ENCODE measurements around the gene CELSR2.
A peak's percentile ranks its signal among the peaks of the same experiment; 100 is the strongest.

The CELSR2 gene

DNA sequence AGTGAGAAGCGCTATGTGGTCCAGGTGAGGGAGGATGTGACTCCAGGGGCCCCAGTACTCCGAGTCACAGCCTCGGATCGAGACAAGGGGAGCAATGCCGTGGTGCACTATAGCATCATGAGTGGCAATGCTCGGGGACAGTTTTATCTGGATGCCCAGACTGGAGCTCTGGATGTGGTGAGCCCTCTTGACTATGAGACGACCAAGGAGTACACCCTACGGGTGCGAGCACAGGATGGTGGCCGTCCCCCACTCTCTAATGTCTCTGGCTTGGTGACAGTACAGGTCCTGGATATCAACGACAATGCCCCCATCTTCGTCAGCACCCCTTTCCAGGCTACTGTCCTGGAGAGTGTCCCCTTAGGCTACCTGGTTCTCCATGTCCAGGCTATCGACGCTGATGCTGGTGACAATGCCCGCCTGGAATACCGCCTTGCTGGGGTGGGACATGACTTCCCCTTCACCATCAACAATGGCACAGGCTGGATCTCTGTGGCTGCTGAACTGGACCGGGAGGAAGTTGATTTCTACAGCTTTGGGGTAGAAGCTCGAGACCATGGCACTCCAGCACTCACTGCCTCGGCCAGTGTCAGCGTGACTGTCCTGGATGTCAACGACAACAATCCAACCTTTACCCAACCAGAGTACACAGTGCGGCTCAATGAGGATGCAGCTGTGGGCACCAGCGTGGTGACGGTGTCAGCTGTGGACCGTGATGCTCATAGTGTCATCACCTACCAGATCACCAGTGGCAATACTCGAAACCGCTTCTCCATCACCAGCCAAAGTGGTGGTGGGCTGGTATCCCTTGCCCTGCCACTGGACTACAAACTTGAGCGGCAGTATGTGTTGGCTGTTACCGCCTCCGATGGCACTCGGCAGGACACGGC lies 2.2 kb downstream of the CELSR2 start:
- FAIRE-seq = no peak
- no peak for DNase-seq (ENCODE audit: low spot score)

GRCh38 chr1:109252167-109252892 lies 3.0 kb downstream of the CELSR2 start:
- DNase-seq (ENCODE audit: low spot score) = no peak
- FAIRE-seq = no peak

DNA sequence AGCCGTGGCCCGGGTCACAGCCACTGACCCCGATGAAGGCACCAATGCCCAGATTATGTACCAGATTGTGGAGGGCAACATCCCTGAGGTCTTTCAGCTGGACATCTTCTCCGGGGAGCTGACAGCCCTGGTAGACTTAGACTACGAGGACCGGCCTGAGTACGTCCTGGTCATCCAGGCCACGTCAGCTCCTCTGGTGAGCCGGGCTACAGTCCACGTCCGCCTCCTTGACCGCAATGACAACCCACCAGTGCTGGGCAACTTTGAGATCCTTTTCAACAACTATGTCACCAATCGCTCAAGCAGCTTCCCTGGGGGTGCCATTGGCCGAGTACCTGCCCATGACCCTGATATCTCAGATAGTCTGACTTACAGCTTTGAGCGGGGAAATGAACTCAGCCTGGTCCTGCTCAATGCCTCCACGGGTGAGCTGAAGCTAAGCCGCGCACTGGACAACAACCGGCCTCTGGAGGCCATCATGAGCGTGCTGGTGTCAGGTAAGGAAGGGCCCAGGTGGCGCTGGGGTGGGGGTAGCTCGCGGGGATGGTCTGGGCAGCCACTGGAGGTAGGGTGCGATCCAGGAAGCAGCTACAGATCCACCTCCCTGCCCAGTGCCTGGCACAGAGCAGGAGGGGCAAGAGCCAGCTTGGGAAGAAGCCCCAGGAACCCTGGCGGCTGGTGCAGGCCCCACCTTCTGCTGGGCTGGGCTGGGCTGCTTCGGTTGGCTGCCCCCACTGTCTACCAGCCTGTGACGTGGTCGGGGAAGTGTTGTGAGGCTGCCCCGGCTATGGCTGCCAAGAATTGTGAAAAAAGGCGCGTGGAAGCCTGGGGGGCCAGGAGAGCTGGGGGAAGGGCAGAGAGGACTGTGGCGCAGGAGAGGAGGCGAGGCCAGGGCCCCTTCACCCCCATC lies 3.8 kb downstream of the CELSR2 start:
- DNase-seq (ENCODE audit: low spot score) (no peak), FAIRE-seq (no peak)

GRCh38 chr1:109253803-109254620 lies 4.7 kb downstream of the CELSR2 start:
- DNase-seq (ENCODE audit: low spot score) (no peak), FAIRE-seq (no peak)

DNA sequence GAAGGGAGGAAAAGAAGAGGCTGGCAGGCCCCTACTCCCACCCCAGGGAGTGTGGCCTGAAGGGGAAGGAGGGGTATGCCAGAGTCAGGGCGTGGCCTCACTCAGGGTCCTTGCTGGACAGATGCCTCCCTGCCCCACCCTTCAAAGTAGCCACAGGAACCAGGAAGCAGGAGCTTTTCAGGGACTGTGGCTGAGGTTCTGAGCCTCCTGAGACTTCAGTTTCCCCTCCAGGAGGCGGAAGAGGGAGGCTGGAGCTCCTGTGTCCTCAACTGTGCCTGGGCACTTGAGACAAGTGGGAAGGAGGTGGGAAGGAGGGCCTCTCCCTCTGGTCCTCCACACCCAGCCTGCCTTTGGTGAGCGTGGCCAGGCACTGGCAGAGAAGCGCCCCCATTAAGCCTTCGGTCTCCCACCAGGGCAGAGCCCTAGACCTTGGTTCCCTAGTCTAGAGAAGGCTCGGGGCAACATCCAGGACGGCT lies 5.3 kb downstream of the CELSR2 start:
- no peak for DNase-seq (ENCODE audit: low spot score)
- FAIRE-seq = no peak

- DNase-seq (ENCODE audit: low spot score) = no peak
- FAIRE-seq = no peak
These were observed 5.8 kb downstream of the CELSR2 start for GRCh38 chr1:109255097-109255651.

DNA sequence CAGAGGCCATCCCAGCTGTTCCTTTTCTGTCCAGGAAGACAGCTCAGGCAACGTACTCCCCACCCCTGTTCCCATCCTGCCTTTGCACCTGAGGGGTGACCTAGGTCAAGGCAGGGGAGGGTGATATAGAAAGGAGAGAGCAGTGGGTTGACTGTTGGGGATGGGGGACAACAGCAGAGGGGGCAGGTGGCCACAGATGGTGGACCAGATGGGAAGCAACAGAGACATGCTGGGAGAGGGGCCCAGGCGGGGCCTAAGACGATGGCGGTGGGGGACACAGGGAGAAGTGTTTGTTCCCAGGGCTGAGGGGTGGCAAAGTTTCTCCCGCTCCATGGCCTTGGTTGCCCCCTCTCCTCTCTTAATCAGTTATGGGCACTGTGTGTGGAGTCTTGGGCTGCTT lies 6.3 kb downstream of the CELSR2 start:
- no peak for FAIRE-seq
- DNase-seq (ENCODE audit: low spot score) = no peak

GRCh38 chr1:109256085-109256484 lies 6.7 kb downstream of the CELSR2 start:
- FAIRE-seq (no peak), DNase-seq (ENCODE audit: low spot score) (no peak)

DNA sequence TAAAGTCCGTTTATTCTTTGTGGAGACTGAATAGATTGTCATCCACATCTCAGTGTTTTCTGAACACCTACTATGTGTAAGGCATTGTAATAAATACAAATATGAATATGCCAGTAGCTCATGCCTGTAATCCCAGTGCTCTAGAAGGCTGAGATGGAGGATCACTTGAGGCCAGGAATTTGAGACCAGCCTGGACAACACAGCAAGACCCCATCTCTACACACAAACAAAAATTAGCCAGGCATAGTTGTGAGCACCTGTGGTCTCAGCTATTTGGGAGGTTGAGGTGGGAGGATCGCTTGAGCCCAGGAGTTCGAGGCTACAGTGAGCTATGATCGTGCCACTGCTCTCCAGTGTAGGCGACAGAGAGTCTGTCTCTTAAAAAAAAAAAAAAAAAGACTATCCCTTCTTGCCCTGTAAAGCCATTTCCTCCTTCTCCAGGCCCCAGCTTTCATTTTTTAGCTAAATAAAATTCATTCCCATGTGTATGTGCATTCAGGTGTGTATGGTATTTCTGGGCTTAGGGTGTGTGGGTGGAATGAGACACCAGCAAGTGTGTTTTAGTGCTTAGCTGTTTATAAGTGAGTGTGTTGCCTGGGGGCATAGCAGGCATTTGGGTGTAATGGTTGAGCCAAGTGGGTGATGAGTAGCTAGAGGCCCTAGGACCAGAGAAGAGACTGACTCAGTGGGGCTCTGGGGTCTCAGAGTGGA lies 7.8 kb downstream of the CELSR2 start:
- no peak for DNase-seq (ENCODE audit: low spot score)

GRCh38 chr1:109257682-109258421 lies 8.5 kb downstream of the CELSR2 start:
- DNase-seq (ENCODE audit: low spot score) (no peak), FAIRE-seq (peak; percentile 23)

More for the DNA sequence above, 7.8 kb downstream of the CELSR2 start:
- no peak for FAIRE-seq

GRCh38 chr1:109258481-109259466 lies 9.4 kb downstream of the CELSR2 start:
- FAIRE-seq = no peak
- no peak for DNase-seq (ENCODE audit: low spot score)

DNA sequence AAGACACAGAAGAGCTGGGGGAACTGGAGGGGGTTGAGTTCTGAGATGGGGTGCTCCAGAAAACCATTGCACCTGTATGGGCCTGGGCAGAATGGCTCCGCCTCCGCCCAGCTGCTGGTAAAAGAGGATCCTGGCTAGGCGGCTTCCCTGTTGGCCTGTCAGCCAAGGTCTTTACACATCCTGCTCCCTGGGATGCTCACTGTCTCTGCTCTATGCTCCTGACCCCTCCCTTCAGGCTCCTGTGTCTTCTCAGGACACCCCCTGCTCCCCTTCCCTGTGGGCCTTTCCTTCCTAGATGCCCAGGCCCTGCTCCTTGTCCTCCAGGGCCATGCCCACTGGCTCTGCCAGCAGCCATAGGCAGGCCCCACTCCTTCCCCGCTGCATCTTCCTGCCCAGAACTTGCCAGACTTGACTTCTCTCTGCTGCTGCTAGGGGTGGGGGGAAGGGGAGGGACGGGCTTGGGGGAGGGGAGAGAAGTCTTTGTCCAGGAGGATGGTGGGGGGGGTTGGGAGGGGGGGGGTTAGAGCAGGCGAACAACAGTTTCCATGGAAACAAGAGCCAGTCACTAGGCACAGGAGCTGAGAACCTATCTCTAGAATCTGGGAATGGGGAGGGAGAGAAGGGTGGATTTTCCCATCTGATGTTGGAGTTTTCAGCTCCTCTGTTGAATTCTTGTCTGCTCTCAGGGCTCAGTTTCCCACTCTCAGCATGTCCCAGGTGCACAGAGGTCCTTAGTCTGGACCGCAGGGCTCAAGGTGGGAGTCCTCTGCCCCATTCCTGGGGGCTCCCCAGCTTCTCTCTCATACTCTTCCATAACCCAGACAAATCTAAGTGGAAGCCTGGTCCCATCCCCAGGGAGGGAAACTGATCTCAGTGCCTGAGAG lies 10.6 kb downstream of the CELSR2 start:
- DNase-seq (ENCODE audit: low spot score) (no peak), FAIRE-seq (no peak)

DNA sequence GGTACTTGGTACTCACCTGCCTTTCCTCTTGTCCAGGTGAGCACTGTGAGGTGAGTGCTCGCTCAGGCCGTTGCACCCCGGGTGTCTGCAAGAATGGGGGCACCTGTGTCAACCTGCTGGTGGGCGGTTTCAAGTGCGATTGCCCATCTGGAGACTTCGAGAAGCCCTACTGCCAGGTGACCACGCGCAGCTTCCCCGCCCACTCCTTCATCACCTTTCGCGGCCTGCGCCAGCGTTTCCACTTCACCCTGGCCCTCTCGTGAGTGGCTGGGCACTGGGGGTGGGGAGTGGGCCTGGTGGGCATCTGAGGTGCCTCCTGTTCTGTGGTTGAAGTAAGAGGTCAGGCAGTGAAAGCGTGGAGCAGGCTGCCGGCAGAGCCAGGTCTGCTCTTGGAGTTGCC lies 11.7 kb downstream of the CELSR2 start:
- FAIRE-seq = no peak

GRCh38 chr1:109261578-109261977 lies 12.2 kb downstream of the CELSR2 start:
- FAIRE-seq = no peak
- no peak for DNase-seq (ENCODE audit: low spot score)

More for the DNA sequence above, 11.7 kb downstream of the CELSR2 start:
- DNase-seq (ENCODE audit: low spot score) = no peak

GRCh38 chr1:109262231-109263055 lies 13.1 kb downstream of the CELSR2 start:
- FAIRE-seq (no peak), DNase-seq (ENCODE audit: low spot score) (no peak)

DNA sequence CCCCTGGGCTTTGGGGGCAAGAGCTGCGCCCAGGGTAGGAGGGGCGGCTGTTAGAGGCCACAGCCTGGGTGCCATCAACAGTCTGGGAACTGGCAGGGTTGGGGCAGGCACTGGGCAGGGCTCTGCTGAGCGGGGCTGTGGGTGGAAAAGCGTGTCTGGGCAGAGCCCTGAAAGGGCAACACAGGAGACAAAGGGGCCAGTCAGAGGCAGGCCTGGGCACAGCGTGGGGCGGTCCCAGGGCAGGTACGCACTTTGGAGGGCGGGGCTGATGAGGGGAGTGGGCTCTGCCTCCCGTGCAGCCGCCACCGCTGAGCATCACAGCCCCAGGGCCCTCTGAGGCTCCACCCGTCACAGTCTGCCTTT lies 13.9 kb downstream of the CELSR2 start:
- FAIRE-seq (peak; percentile 17), DNase-seq (ENCODE audit: low spot score) (no peak)
